B cell (primary cell): ENCODE measurements around the gene HHATL. TPM values are rescaled to one million over a fixed set of nuclear protein-coding genes. Genes with fewer than 3 reads are reported as not detected.

Source experiments
- ATAC-seq: fragments of 200-7000 bp; cut with Tn5 transposase; one replicate; pipeline ENCODE4 v1.10.0; 2021; ENCODE audit warnings: low read depth, mild to moderate bottlenecking, moderate number of reproducible peaks, moderate library complexity
- CTCF ChIA-PET: fragments of 350-600 bp; sonication (Branson Sonifier 250); formaldehyde crosslinking; loops from one replicate; lab custom pipeline; 2021; ENCODE audit warnings: antibody characterized with exemption, inconsistent platforms; lab: Charles Lee
- POLR2A ChIA-PET: fragments of 350-600 bp; sonication (Branson Sonifier 250); formaldehyde crosslinking; loops from one replicate; lab custom pipeline; 2021; ENCODE audit warnings: antibody characterized with exemption; lab: Charles Lee
- DNase-seq: peaks from one replicate; pipeline ENCODE4 v3.0.0; 2013
- H2AFZ ChIP-seq: 2 replicates; pipeline ENCODE4 v1.6.1; 2012; ENCODE audit warnings: mild to moderate bottlenecking, low read depth, low read length; ENCODE audit not compliant: insufficient read depth, poor library complexity, severe bottlenecking
- H3K27ac ChIP-seq, 2 donors: 1 replicate in 1 of 2; 2 replicates in 1 of 2; pipeline ENCODE4 v1.5.1; 2012 to 2013; ENCODE audit warnings: low read length in 2 of 2, mild to moderate bottlenecking in 2 of 2, moderate library complexity in 1 of 2
- H3K27me3 ChIP-seq, 4 experiments: fragments of 200-600 bp in 1 of 4; sonication (generic) in 1 of 4; replicated peaks in 1 of 4; 1 replicate in 2 of 4; 2 replicates in 2 of 4; pipeline versions ENCODE4 v1.6.1 to v1.7.0; 2013 to 2016; ENCODE audit warnings: low read length in 3 of 4, mild to moderate bottlenecking in 2 of 4, mixed read lengths in 1 of 4, moderate library complexity in 1 of 4; ENCODE audit not compliant: insufficient read depth in 4 of 4, control insufficient read depth in 3 of 4; ENCODE audit errors: control extremely low read depth in 1 of 4
- H3K36me3 ChIP-seq, 2 experiments: replicated peaks in 1 of 2; 1 replicate in 1 of 2; 2 replicates in 1 of 2; pipeline versions ENCODE4 v1.6.1 to v1.7.1; 2013; ENCODE audit warnings: low read length in 1 of 2; ENCODE audit not compliant: insufficient read depth in 2 of 2, control insufficient read depth in 1 of 2; ENCODE audit errors: control extremely low read depth in 1 of 2, extremely low read depth in 1 of 2
- H3K4me1 ChIP-seq, 2 donors: fragments of 200-600 bp in 1 of 2; sonication (generic) in 1 of 2; 1 replicate in 1 of 2; 2 replicates in 1 of 2; pipeline versions ENCODE4 v1.5.1 to v1.6.1; 2013 to 2017; ENCODE audit warnings: low read length in 2 of 2; ENCODE audit not compliant: control insufficient read depth in 2 of 2, insufficient read depth in 2 of 2
- H3K4me2 ChIP-seq: replicated peaks from 2 replicates; pipeline ENCODE3; 2012; ENCODE audit warnings: mild to moderate bottlenecking, low read depth, low read length; ENCODE audit not compliant: poor library complexity, severe bottlenecking
- H3K4me3 ChIP-seq, 5 experiments: fragments of 200-600 bp in 1 of 5; sonication (generic) in 1 of 5; 1 replicate in 3 of 5; 2 replicates in 2 of 5; pipeline versions ENCODE4 v1.5.1 to v1.7.0; 2011 to 2016; ENCODE audit warnings: low read length in 4 of 5, mild to moderate bottlenecking in 4 of 5, low read depth in 2 of 5, control low read depth in 1 of 5, moderate library complexity in 1 of 5; ENCODE audit not compliant: insufficient read depth in 1 of 5; ENCODE audit errors: control extremely low read depth in 1 of 5, extremely low read depth in 1 of 5
- H3K79me2 ChIP-seq: fragments of 200-600 bp; sonication (generic); one replicate; pipeline ENCODE4 v1.6.0; 2016; ENCODE audit warnings: low read length; ENCODE audit not compliant: control insufficient read depth, insufficient read depth
- H3K9ac ChIP-seq: fragments of 200-600 bp; sonication (generic); 2 replicates; pipeline ENCODE4 v1.6.1; 2017; ENCODE audit warnings: mild to moderate bottlenecking, low read length, moderate library complexity
- H3K9me3 ChIP-seq, 3 donors: one replicate each; pipeline versions ENCODE4 v1.6.1 to v1.7.1; 2013; ENCODE audit warnings: low read length in 2 of 3; ENCODE audit not compliant: control insufficient read depth in 2 of 3, insufficient read depth in 1 of 3; ENCODE audit errors: control extremely low read depth in 1 of 3
- H4K20me1 ChIP-seq: 2 replicates; pipeline ENCODE4 v1.6.0; 2012; ENCODE audit warnings: mild to moderate bottlenecking, low read length; ENCODE audit not compliant: insufficient read depth, control insufficient read depth, poor library complexity, severe bottlenecking
- H3K27ac Mint-ChIP-seq: one replicate; pipeline ENCODE4 v1.8.0; 2021; ENCODE audit warnings: mixed read lengths
- H3K27me3 Mint-ChIP-seq: one replicate; pipeline ENCODE4 v1.8.0; 2021; ENCODE audit warnings: mixed read lengths
- H3K4me1 Mint-ChIP-seq: one replicate; pipeline ENCODE4 v1.8.0; 2021; ENCODE audit warnings: mixed read lengths
- H3K4me3 Mint-ChIP-seq: one replicate; pipeline ENCODE4 v1.8.0; 2021; ENCODE audit warnings: mixed read lengths
- H3K9me3 Mint-ChIP-seq: one replicate; pipeline ENCODE4 v1.8.0; 2022; ENCODE audit warnings: mixed read lengths; ENCODE audit not compliant: insufficient read depth
- CTCF ChIP-seq: fragments of 200-600 bp; IDR thresholded peaks from one replicate; pipeline ENCODE4 v1.8.0; 2022; ENCODE audit warnings: antibody characterized with exemption, mild to moderate bottlenecking
- EZH2 ChIP-seq: IDR thresholded peaks from 2 replicates; pipeline ENCODE4 v1.6.1; 2012; ENCODE audit warnings: borderline replicate concordance, low read depth, mild to moderate bottlenecking, moderate library complexity, low read length; ENCODE audit not compliant: insufficient read depth, poor library complexity, severe bottlenecking
- WGBS: methylation state at CpG from one replicate; pipeline ENCODE4 v1.1.5; 2013; ENCODE audit warnings: missing lambda C conversion rate; ENCODE audit not compliant: insufficient coverage; 5-methylcytosine and 5-hydroxymethylcytosine counted together
- intact Hi-C: fragments of 100-400 bp; cut with micrococcal nuclease; formaldehyde crosslinking; loops from one replicate; pipeline ENCODE4 v1.10.0; 2022
- polyA plus RNA-seq: library from polyadenylated mRNA; depleted of rRNA; stranded (reverse); fragments of >200 nt; gene quantifications from 2 replicates; pipeline ENCODE4 v1.2.3, GENCODE V29; 2012
- total RNA-seq, 2 donors: library from RNA; stranded (reverse); fragments of 120-200 nt in 1 of 2; gene quantifications; 1 replicate in 1 of 2; 2 replicates in 1 of 2; pipeline versions ENCODE4 v1.2.3 to v1.2.4, GENCODE V29; 2013 to 2022

Gene HHATL
- total and polyA plus RNA-seq, 2 donors (not counting 1 experiment from before 2014, with no cell fraction given), result not detected

- H3K4me3 Mint-ChIP-seq, result no peak overlapping the region
- peaks cover 4% of the 10 kb centered on the region for H3K27me3 Mint-ChIP-seq
- POLR2A ChIA-PET, result no interaction called here
- H3K27me3 ChIP-seq, result peaks cover 0 to 5% (median 0%) of the 10 kb centered on the region in 4 experiments
- H3K4me2 ChIP-seq, result no peak overlapping the region
- H3K4me3 ChIP-seq, result no peak overlapping the region
- H3K4me1 Mint-ChIP-seq, result no peaks in the 10 kb centered on the region
- no peak overlapping the region for H3K27ac Mint-ChIP-seq
- no peak overlapping the region for H2AFZ ChIP-seq
- peaks cover 0 to 6% (median 0%) of the 10 kb centered on the region in 3 donors for H3K9me3 ChIP-seq
- no peaks in the 10 kb centered on the region for H3K4me1 ChIP-seq
- DNase-seq (no peak), ATAC-seq (no peak)
- no peaks in the 10 kb centered on the region for H3K79me2 ChIP-seq
- CTCF ChIA-PET, result interaction anchor here (1.4 kb wide), 1 partner anchor 12 kb away, joined by 4 read pairs; no protein-coding TSS in a partner anchor
- 74% methylated on average over 13 of the region's 19 CpGs for WGBS
- no peaks in the 10 kb centered on the region for H3K36me3 ChIP-seq
- intact Hi-C loops, result no loop called here
- H3K9me3 Mint-ChIP-seq, result no peaks in the 10 kb centered on the region
- no peak overlapping the region for H3K9ac ChIP-seq
- H4K20me1 ChIP-seq, result no peaks in the 10 kb centered on the region
- no peak overlapping the region for H3K27ac ChIP-seq
- TF ChIP-seq CTCF (no peak), EZH2 (no peak)
These were observed 6.0 kb downstream of the HHATL start for GRCh38 chr3:42696356-42697288.

GRCh38 chr3:42694366-42694765 is 8.2 kb downstream of the HHATL start:
- Mint-ChIP-seq H3K27ac (no peak overlapping the region), H3K4me1 (no peaks in the 10 kb centered on the region), H3K4me3 (no peak overlapping the region), H3K27me3 (no peaks in the 10 kb centered on the region), H3K9me3 (no peaks in the 10 kb centered on the region)
- TF ChIP-seq EZH2 (no peak), CTCF (no peak)
- POLR2A ChIA-PET, result no interaction called here
- Histone ChIP-seq H3K27me3 (peaks cover 0 to 2% (median 0%) of the 10 kb centered on the region in 4 experiments), H3K4me1 (no peaks in the 10 kb centered on the region), H3K4me2 (no peak overlapping the region), H3K4me3 (no peak overlapping the region), H2AFZ (no peak overlapping the region), H3K36me3 (no peaks in the 10 kb centered on the region), H3K27ac (no peak overlapping the region), H3K79me2 (no peaks in the 10 kb centered on the region), H3K9me3 (no peaks in the 10 kb centered on the region), H3K9ac (no peak overlapping the region), H4K20me1 (no peaks in the 10 kb centered on the region)
- DNase-seq (no peak), ATAC-seq (no peak)
- intact Hi-C loops, result no loop called here
- CTCF ChIA-PET, result no interaction called here
